Skeletal muscle tissue (tissue), 4 donors: Measurements from ENCODE around the gene CHRM5. TPM values are rescaled to one million over a fixed set of nuclear protein-coding genes. Genes with fewer than 3 reads are reported as not detected.
A peak's percentile ranks its signal among the peaks of the same experiment; 100 is the strongest.

Source experiments
- H3K27ac ChIP-seq: one replicate; pipeline ENCODE4 v1.7.0; 2013; ENCODE audit warnings: mild to moderate bottlenecking, low read depth, low read length, inconsistent platforms
- H3K27me3 ChIP-seq, 3 donors: one replicate each; pipeline ENCODE4 v1.7.0; 2013; ENCODE audit warnings: low read length in 3 of 3; ENCODE audit not compliant: control insufficient read depth in 3 of 3, insufficient read depth in 3 of 3
- H3K36me3 ChIP-seq, 3 donors: one replicate each; pipeline ENCODE4 v1.7.0; 2013; ENCODE audit warnings: low read length in 3 of 3; ENCODE audit not compliant: control insufficient read depth in 3 of 3, insufficient read depth in 3 of 3
- H3K4me1 ChIP-seq, 3 donors: one replicate each; pipeline ENCODE4 v1.7.0; 2013; ENCODE audit warnings: low read length in 3 of 3, mild to moderate bottlenecking in 3 of 3; ENCODE audit not compliant: control insufficient read depth in 3 of 3, insufficient read depth in 3 of 3
- H3K4me3 ChIP-seq, 3 donors: one replicate each; pipeline ENCODE4 v1.7.0; 2013; ENCODE audit warnings: low read length in 3 of 3
- H3K9ac ChIP-seq, 3 donors: one replicate each; pipeline ENCODE4 v1.7.0; 2013; ENCODE audit warnings: low read length in 3 of 3, mild to moderate bottlenecking in 3 of 3, moderate library complexity in 2 of 3, low read depth in 1 of 3
- H3K9me3 ChIP-seq, 3 donors: one replicate each; pipeline ENCODE4 v1.7.0; 2013; ENCODE audit warnings: low read length in 3 of 3; ENCODE audit not compliant: control insufficient read depth in 3 of 3
- total RNA-seq: library from RNA; depleted of rRNA; stranded (reverse); fragments of >200 nt; gene quantifications from one replicate; pipeline ENCODE4 v1.2.3, GENCODE V29; 2014
- donor health status: Osteomylitis.

Gene CHRM5
- total RNA-seq, 1 donor from 2014 or later = not detected

- no peaks in the 10 kb centered on the region for H3K27me3 ChIP-seq
- H3K9ac ChIP-seq = no peak overlapping the region
- no peaks in the 10 kb centered on the region for H3K4me1 ChIP-seq
- H3K4me3 ChIP-seq = no peak overlapping the region
- no peak overlapping the region for H3K27ac ChIP-seq
- peaks cover 0 to 8% (median under 1%) of the 10 kb centered on the region in 3 donors for H3K36me3 ChIP-seq
- no peaks in the 10 kb centered on the region for H3K9me3 ChIP-seq
These were observed 110.6 kb downstream of the CHRM5 start for GRCh38 chr15:34078900-34079299.

DNA sequence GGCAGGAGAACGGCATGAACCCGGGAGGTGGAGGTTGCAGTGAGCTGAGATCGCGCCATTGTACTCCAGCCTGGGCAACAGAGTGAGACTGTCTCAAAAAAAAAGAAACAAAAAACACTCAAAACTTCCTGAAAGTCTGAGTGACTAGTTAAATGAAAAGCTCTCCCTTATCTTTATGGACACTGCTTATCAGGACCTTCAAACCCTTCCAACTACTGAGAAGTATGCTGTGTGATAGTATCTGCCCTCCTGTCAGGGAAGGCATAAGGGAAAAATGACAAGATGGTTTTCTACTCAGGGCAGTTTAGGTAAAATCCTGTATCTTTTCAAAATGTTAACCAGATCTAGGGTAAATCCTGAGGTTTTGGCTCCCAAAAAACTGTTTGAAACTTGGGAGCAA is 111.6 kb downstream of the CHRM5 start:
- H3K27me3 ChIP-seq = no peaks in the 10 kb centered on the region
- no peaks in the 10 kb centered on the region for H3K9me3 ChIP-seq
- peaks cover 0 to 4% (median 0%) of the 10 kb centered on the region in 3 donors for H3K4me1 ChIP-seq
- H3K4me3 ChIP-seq = no peak overlapping the region
- H3K36me3 ChIP-seq = peaks cover 0 to 14% (median 7%) of the 10 kb centered on the region in 3 donors
- no peak overlapping the region for H3K9ac ChIP-seq
- no peak overlapping the region for H3K27ac ChIP-seq

DNA sequence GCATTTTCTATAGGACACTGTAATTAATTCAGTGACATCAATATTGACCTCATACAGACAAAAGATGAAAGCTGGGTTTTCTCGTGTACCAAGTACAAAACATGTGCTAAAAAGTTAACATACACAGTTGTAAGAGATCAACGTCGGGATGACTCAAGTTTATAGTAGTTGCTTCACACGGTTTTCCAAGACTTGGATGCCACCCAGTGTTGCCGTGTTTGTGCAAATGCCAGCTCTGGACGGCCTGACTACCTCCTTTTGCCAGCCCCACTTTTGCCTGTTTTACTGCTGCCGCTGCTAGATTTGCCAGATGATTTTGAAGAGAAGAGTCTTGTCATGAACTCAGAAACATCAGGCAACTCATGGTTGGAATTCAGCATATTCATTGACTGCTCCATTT is 115.8 kb downstream of the CHRM5 start:
- Histone ChIP-seq H3K36me3 (peaks cover 4 to 32% (median 21%) of the 10 kb centered on the region in 3 donors), H3K9ac (no peak overlapping the region), H3K9me3 (no peaks in the 10 kb centered on the region), H3K27me3 (no peaks in the 10 kb centered on the region), H3K4me3 (no peak overlapping the region), H3K27ac (no peak overlapping the region), H3K4me1 (peaks cover 0 to 4% (median 0%) of the 10 kb centered on the region in 3 donors)

DNA sequence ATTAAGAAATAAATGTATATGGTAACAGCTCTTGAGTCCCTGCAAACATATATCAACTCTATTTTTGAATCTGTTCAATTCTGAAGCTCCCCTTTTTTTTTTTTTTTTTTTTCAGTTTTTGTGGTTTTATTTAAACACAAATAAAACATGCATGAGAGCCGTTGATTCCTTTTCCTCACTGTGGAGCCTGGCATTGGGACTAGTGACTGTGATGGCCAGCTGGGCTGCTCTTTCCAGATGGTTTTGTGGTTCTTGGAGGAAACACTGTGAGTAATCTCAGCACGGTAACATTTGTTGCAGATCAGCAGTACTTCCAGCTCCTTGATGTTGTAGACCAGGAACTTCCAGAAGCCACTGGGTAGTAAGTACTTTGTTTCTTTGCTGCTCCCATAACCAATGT is 117.4 kb downstream of the CHRM5 start:
- Histone ChIP-seq H3K27me3 (no peaks in the 10 kb centered on the region), H3K4me1 (peaks cover 0 to 4% (median 0%) of the 10 kb centered on the region in 3 donors), H3K9ac (no peak overlapping the region), H3K27ac (no peak overlapping the region), H3K36me3 (peaks cover 4 to 36% (median 27%) of the 10 kb centered on the region in 3 donors), H3K4me3 (no peak overlapping the region), H3K9me3 (no peaks in the 10 kb centered on the region)

GRCh38 chr15:34099914-34100313 is 131.6 kb downstream of the CHRM5 start:
- Histone ChIP-seq H3K9ac (no peak overlapping the region), H3K27me3 (no peaks in the 10 kb centered on the region), H3K4me3 (no peak overlapping the region), H3K36me3 (peaks cover 2 to 4% (median 3%) of the 10 kb centered on the region in 3 donors), H3K27ac (no peak overlapping the region), H3K9me3 (no peaks in the 10 kb centered on the region), H3K4me1 (peaks cover 14 to 30% (median 21%) of the 10 kb centered on the region in 3 donors)

GRCh38 chr15:34101366-34102174 is 133.3 kb downstream of the CHRM5 start, which contains the start of the genes EMC7 and PGBD4:
EMC7 (minus strand) TSS chr15:34101862; CDS start chr15:34101839, 23 bp downstream.
PGBD4 (plus strand) TSS chr15:34102083; CDS start chr15:34102532, 449 bp downstream.
- peak within 1 kb of the TSS; percentile 94 to 98 (median 98) for H3K9ac ChIP-seq

GRCh38 chr15:34102175-34102925 is 134.1 kb downstream of the CHRM5 start:
- Histone ChIP-seq H3K27ac (peak overlapping the region; percentile 86), H3K27me3 (no peaks in the 10 kb centered on the region), H3K9me3 (no peaks in the 10 kb centered on the region), H3K36me3 (peaks cover 0 to 4% (median 0%) of the 10 kb centered on the region in 3 donors), H3K9ac (peak overlapping the region; percentile 80 to 98 (median 83)), H3K4me3 (peak overlapping the region; percentile 91 to 99 (median 94)), H3K4me1 (peaks cover 14 to 30% (median 21%) of the 10 kb centered on the region in 3 donors)

More at GRCh38 chr15:34101366-34102174, 133.3 kb downstream of the CHRM5 start, which contains the start of the genes EMC7 and PGBD4:
- peaks cover 14 to 30% (median 21%) of the 10 kb centered on the region in 3 donors for H3K4me1 ChIP-seq
- no peaks in the 10 kb centered on the region for H3K9me3 ChIP-seq
- peaks cover 0 to 4% (median 0%) of the 10 kb centered on the region in 3 donors for H3K36me3 ChIP-seq
- peak within 1 kb of the TSS; percentile 94 to 99 (median 99) for H3K4me3 ChIP-seq
- peak within 1 kb of the TSS; percentile 86 for H3K27ac ChIP-seq
- H3K27me3 ChIP-seq = no peaks in the 10 kb centered on the region

DNA sequence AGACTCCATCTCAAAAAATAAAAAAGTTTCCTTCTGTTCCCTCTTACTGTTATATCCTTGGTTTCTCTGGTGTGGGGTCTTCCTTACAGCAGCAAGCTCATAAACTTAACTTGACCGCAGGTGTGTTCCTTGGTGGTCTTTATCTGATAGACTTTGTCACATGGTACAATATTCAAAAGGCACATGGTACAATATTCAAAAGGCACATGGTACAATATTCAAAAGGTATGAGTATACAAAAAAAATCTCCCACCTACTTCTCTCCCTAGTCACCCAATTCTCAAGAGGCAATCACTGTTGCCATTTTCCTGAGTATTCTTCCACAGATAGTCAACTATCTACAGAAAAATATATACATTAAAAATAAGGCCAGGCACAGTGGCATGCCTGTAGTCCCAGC is 138.1 kb downstream of the CHRM5 start:
- H3K27me3 ChIP-seq = no peaks in the 10 kb centered on the region
- H3K27ac ChIP-seq = no peak overlapping the region
- H3K36me3 ChIP-seq = peaks cover 0 to 4% (median 0%) of the 10 kb centered on the region in 3 donors
- peaks cover 5 to 15% (median 7%) of the 10 kb centered on the region in 3 donors for H3K4me1 ChIP-seq
- no peak overlapping the region for H3K9ac ChIP-seq
- no peaks in the 10 kb centered on the region for H3K9me3 ChIP-seq
- no peak overlapping the region for H3K4me3 ChIP-seq

DNA sequence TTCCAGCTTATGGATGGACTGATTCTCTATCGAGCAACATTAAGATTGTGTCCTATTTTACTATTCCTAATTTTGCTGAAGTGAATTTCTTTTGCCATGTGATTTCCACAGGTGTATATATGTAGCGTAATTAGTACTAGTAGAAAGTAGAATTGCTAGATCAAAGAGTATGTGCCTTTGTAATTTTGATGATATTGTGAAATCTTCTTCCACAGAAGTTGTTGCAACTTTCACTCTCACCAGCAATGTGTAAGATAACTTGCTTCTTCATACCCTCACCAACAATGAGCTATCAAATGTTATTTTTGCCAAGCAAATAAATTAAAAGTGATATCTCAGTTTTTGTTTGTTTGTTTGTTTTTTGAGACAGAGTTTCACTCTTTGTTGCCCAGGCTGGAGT is 139.0 kb downstream of the CHRM5 start:
- no peak overlapping the region for H3K4me3 ChIP-seq
- no peak overlapping the region for H3K27ac ChIP-seq
- no peak overlapping the region for H3K9ac ChIP-seq
- no peaks in the 10 kb centered on the region for H3K27me3 ChIP-seq
- H3K9me3 ChIP-seq = no peaks in the 10 kb centered on the region
- H3K36me3 ChIP-seq = peaks cover 0 to 4% (median 0%) of the 10 kb centered on the region in 3 donors
- H3K4me1 ChIP-seq = peaks cover 5 to 13% (median 7%) of the 10 kb centered on the region in 3 donors
